ENCODE results near the gene SRSF3. TPM values are rescaled to one million over a fixed set of nuclear protein-coding genes. Genes with fewer than 3 reads are reported as not detected.

The SRSF3 gene
- total RNA-seq, 1 donor from 2014 or later, result 297 TPM

- Histone ChIP-seq H3K27me3 (no peaks in the 10 kb centered on the region), H3K4me2 (peak overlapping the region; percentile 98), H3K79me2 (ENCODE audit: low read depth) (peaks cover 95% of the 10 kb centered on the region), H3F3A (ENCODE audit: low read depth) (peaks cover 92% of the 10 kb centered on the region), H3K4me3 (peak overlapping the region; percentile 93), H2AFZ (replicated peaks) (no peak overlapping the region), H4K20me1 (ENCODE audit: low read depth) (peaks cover 84% of the 10 kb centered on the region), H3K36me3 (peaks cover 61% of the 10 kb centered on the region), H3K9me3 (ENCODE audit: low read depth) (no peaks in the 10 kb centered on the region), H3K4me1 (peaks cover 43% of the 10 kb centered on the region), H3K9ac (no peak overlapping the region), H3K27ac (no peak overlapping the region)
- H3K4me3 Mint-ChIP-seq, result peak overlapping the region; percentile 100
- TF ChIP-seq EZH2phosphoT487 (IDR thresholded peaks at IDR 0.05) (no peak), EZH2 (IDR thresholded peaks at IDR 0.05) (no peak)
- no peak for DNase-seq (ENCODE audit: low spot score)
- H3K27ac Mint-ChIP-seq, result no peak overlapping the region
- peaks cover 4% of the 10 kb centered on the region for H3K9me3 Mint-ChIP-seq
- peaks cover 23% of the 10 kb centered on the region for H3K27me3 Mint-ChIP-seq (ENCODE audit: insufficient read depth, low read depth)
- peaks cover 61% of the 10 kb centered on the region for H3K36me3 Mint-ChIP-seq
- H3K4me1 Mint-ChIP-seq, result peaks cover 45% of the 10 kb centered on the region
Measured at GRCh38 chr6:36597775-36598174, 3.6 kb downstream of the SRSF3 start.

- peaks cover 66% of the 10 kb centered on the region for H3K36me3 ChIP-seq
- no peak overlapping the region for H3K27ac Mint-ChIP-seq
- H3K9me3 ChIP-seq (ENCODE audit: low read depth), result no peaks in the 10 kb centered on the region
- H3K9me3 Mint-ChIP-seq, result peaks cover 4% of the 10 kb centered on the region
- TF ChIP-seq EZH2 (IDR thresholded peaks at IDR 0.05), result no peak
- no peak for TF ChIP-seq CTCF (IDR thresholded peaks at IDR 0.05)
- no peak for TF ChIP-seq EZH2phosphoT487 (IDR thresholded peaks at IDR 0.05)
- H2AFZ ChIP-seq (replicated peaks), result no peak overlapping the region
- peak overlapping the region; percentile 93 for H3K4me3 ChIP-seq
- H3K4me1 ChIP-seq, result peaks cover 45% of the 10 kb centered on the region
- H3K79me2 ChIP-seq (ENCODE audit: low read depth), result peaks cover 95% of the 10 kb centered on the region
- peak overlapping the region; percentile 79 for H3K4me3 Mint-ChIP-seq
- peaks cover 89% of the 10 kb centered on the region for H4K20me1 ChIP-seq (ENCODE audit: low read depth)
- H3K4me2 ChIP-seq, result peak overlapping the region; percentile 98
- H3K9ac ChIP-seq, result no peak overlapping the region
- no peaks in the 10 kb centered on the region for H3K27me3 ChIP-seq
- H3F3A ChIP-seq (ENCODE audit: low read depth), result peaks cover 92% of the 10 kb centered on the region
- peaks cover 45% of the 10 kb centered on the region for H3K4me1 Mint-ChIP-seq
- H3K36me3 Mint-ChIP-seq, result peaks cover 64% of the 10 kb centered on the region
- no peak for DNase-seq (ENCODE audit: low spot score)
- H3K27me3 Mint-ChIP-seq (ENCODE audit: insufficient read depth, low read depth), result peaks cover 22% of the 10 kb centered on the region
- no peak overlapping the region for H3K27ac ChIP-seq
Measured at GRCh38 chr6:36598326-36598725, 4.2 kb downstream of the SRSF3 start.

GRCh38 chr6:36598739-36599318 lies 4.7 kb downstream of the SRSF3 start:
- Histone ChIP-seq H3K27me3 (no peaks in the 10 kb centered on the region), H3F3A (ENCODE audit: low read depth) (peaks cover 92% of the 10 kb centered on the region), H3K9me3 (ENCODE audit: low read depth) (no peaks in the 10 kb centered on the region), H3K4me3 (peak overlapping the region; percentile 93), H3K27ac (no peak overlapping the region), H3K4me1 (peaks cover 49% of the 10 kb centered on the region), H3K36me3 (peaks cover 71% of the 10 kb centered on the region), H3K9ac (no peak overlapping the region), H2AFZ (replicated peaks) (no peak overlapping the region), H4K20me1 (ENCODE audit: low read depth) (peaks cover 94% of the 10 kb centered on the region), H3K79me2 (ENCODE audit: low read depth) (peaks cover 98% of the 10 kb centered on the region), H3K4me2 (peak overlapping the region; percentile 98)
- Mint-ChIP-seq H3K27me3 (ENCODE audit: insufficient read depth, low read depth) (peaks cover 19% of the 10 kb centered on the region), H3K4me1 (peaks cover 40% of the 10 kb centered on the region), H3K27ac (no peak overlapping the region), H3K4me3 (peak overlapping the region; percentile 71), H3K9me3 (peaks cover 4% of the 10 kb centered on the region), H3K36me3 (peaks cover 68% of the 10 kb centered on the region)
- no peak for TF ChIP-seq CTCF (IDR thresholded peaks at IDR 0.05)
- no peak for TF ChIP-seq EZH2phosphoT487 (IDR thresholded peaks at IDR 0.05)
- no peak for TF ChIP-seq EZH2 (IDR thresholded peaks at IDR 0.05)
- no peak for DNase-seq (ENCODE audit: low spot score)

GRCh38 chr6:36599791-36600209 lies 5.6 kb downstream of the SRSF3 start:
- no peak for TF ChIP-seq EZH2phosphoT487 (IDR thresholded peaks at IDR 0.05)
- TF ChIP-seq EZH2 (IDR thresholded peaks at IDR 0.05), result no peak
- no peak for TF ChIP-seq CTCF (IDR thresholded peaks at IDR 0.05)
- H3K27me3 ChIP-seq, result no peaks in the 10 kb centered on the region
- no peak overlapping the region for H3K27ac Mint-ChIP-seq
- H3K4me2 ChIP-seq, result peak overlapping the region; percentile 98
- H3F3A ChIP-seq (ENCODE audit: low read depth), result peaks cover 100% of the 10 kb centered on the region
- H3K4me1 Mint-ChIP-seq, result peaks cover 49% of the 10 kb centered on the region
- peak; percentile 56 for DNase-seq (ENCODE audit: low spot score)
- no peak overlapping the region for H2AFZ ChIP-seq (replicated peaks)
- H3K4me3 Mint-ChIP-seq, result peak overlapping the region; percentile 59
- H4K20me1 ChIP-seq (ENCODE audit: low read depth), result peaks cover 100% of the 10 kb centered on the region
- peaks cover 49% of the 10 kb centered on the region for H3K4me1 ChIP-seq
- peaks cover 100% of the 10 kb centered on the region for H3K79me2 ChIP-seq (ENCODE audit: low read depth)
- no peaks in the 10 kb centered on the region for H3K9me3 Mint-ChIP-seq
- H3K4me3 ChIP-seq, result peak overlapping the region; percentile 93
- H3K36me3 Mint-ChIP-seq, result peaks cover 72% of the 10 kb centered on the region
- peak overlapping the region; percentile 23 for H3K27ac ChIP-seq
- H3K9me3 ChIP-seq (ENCODE audit: low read depth), result no peaks in the 10 kb centered on the region
- H3K9ac ChIP-seq, result no peak overlapping the region
- H3K27me3 Mint-ChIP-seq (ENCODE audit: insufficient read depth, low read depth), result peaks cover 12% of the 10 kb centered on the region
- H3K36me3 ChIP-seq, result peaks cover 79% of the 10 kb centered on the region

Data from neural progenitor cell (in vitro differentiated cells).